Activated CD4-positive, alpha-beta T cell treated with anti-CD3 and anti-CD28 coated beads, Interleukin-2, amount 50 U/mL, for 16 hours (primary cell): ENCODE measurements around the gene MRPS27.

ENCODE experiments used
- DNase-seq: peaks from one replicate; pipeline ENCODE4 v3.0.0-alpha.2; 2020

The MRPS27 gene

DNA sequence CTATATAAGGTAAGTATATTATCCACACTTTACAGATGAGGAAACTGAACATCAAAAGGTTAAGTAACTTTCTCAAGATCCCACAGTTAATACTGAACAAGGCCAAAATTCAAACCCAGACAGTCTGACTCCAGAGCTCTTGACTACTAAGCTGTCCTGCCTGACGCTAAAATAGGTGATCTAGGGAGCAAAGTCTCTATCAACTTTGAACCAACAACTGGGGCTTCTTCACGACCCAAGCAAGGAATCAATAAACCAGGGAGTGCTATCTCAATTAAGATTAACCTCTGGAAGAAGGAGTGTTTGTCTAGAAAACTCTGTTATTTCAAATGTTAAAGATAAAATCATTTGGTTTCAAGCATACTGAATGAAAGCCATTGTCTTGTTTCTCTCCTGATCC is 64.4 kb downstream of the MRPS27 start:
- DNase-seq = no peak

DNA sequence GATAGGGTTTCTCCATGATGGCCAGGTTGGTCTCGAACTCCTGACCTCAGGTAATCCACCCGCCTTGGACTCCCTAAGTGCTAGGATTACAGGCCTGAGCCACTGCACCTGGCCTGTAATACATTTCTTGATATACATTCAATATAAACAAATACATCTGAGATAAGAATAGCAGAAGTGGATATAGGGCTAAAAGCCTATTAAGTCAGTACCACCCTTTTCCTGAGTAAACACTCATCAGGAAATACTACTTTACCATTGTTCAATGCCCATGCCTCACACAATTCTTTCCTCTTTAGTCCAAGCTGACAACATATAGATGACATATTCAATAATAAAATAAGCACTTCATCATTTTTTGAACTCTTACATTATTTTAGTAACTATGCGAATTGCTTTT is 64.8 kb downstream of the MRPS27 start:
- no peak for DNase-seq

DNA sequence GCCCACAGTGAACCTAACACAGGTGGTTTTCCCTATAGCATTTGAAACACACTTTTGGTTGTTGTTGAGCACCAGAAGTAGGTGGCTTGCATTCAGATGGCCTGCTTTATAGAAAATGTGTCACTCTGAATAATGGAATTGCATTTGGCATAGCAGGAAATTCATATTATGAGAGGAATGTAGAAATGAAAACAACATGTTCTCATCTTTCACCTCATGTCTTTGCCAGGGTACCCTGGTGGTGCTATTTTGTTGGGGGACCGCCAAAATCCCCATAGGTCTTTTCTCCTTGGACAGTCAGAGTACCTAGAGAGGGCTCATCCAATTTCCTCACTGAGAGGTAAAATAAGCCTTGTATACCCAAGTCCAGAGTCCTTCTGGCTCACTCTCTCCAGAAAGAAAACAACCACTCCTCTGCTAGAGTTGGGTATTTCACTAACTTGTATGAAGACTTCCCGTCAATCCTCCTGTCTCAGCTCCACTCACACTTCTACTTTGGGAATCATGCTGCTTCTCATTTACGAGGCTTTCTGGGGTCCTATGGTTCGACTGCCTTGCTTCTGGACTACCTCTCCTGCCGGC is 67.4 kb downstream of the MRPS27 start:
- no peak for DNase-seq

DNA sequence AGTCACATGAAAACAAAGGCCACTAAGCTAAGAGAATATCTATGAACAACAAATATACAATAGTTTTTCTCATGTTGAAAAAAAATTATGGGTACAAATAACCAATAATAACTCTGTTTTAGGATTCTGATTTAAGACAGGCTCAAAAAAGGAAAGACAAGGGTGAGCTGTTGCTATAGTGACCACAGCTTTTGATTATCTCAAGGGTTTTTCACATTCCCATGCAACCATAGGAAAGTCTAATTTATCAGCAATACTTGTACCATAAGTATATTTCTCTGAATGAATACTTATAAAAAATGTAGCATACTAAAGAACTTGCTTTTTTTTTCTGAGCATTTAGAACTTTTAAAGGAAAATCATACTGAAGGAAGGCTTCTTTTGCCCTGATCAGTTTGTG is 68.0 kb downstream of the MRPS27 start:
- DNase-seq = no peak

DNA sequence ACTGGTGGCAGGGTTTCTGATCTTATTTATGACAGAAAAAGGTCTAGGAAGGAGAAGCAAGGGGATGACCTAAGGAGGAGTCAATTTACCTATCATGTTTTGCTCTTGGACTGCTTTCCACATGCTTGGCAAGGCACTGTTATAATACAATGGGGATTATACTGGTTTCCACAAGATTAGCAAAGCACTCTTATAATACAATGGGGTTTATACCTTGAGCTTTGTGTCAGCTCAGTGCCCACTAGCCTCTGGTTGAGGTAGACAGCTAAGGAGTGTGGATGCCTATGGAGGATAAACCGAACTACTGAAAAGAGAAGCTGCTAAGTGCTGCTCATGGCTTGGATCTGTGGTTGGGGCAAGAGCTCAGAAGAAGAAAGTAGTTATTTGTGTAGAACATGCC is 68.7 kb downstream of the MRPS27 start:
- no peak for DNase-seq

DNA sequence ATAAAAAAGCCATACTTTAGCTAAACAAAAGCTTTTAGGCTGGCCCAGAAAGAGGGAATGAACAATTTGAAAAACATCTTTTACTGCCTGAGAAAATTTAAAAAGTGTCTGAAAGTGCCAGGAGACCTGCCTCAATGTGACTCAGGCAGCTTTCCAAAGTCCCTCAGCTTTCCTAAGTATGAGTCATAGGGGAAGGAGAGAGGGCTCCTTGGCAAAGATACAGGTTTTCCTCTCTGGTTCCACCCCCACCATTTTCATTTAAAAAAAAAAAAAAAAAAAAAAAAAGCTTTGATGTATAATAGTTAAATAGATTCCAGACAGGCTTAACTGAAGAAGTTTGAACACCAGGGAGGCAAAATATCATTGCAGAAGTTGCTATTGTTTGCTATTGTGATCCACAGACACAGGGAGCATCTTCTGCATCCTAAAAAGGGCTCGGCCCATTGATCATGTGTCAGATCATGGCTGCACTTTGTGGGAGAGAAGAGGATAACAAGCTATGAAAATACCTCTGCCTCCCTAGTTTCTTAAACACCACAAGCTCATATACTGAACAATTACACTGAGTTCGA is 71.5 kb downstream of the MRPS27 start:
- no peak for DNase-seq

DNA sequence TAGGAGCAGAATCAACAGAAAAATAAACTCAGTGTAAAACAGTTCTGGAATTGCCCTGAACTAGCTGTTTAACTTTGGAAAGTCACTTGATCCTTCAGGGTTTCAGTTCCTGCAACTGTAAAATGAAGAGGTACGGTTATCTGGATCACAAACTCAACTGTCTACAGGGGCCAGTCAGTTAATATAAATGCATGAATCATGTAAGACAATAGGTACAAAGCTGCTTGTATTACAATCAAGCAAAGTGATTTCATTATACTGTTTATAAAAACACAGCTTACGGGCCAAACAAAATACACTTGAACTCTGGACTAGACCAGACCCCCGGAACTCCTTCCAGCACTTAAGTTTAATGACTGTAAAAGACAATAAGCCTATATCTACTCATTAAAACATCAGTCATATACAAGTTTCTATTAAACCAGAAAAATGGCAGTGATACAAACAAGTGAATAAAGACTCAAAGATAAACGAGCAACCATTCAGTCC is 73.0 kb downstream of the MRPS27 start:
- DNase-seq = no peak

DNA sequence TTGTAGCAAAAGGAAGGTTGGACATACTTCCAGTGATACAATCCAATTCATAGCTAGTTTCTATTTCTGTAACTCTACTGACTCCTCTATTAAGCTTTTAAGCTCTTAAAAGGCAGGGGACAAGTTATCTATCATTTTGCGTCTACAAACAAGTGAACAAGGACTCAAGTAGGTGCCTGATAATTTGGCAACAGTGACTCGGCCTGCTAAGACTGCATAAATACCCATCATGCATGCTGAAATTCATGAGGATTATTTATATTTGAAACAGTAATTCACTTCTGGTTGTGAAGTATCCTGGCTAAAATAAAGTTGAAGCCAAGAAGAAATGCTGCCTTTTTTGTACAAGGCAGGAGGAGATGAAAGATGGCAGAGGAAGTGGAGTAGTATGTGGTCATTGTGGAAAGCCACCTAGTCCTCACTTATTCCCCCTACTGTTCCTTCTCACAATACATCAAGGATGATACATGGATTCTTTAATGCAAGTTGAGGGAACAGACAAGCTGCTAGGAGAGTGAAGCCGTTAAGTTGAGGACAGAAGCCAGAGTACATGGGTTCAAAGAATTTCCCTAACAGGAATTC is 74.0 kb downstream of the MRPS27 start:
- peak; percentile 19 for DNase-seq

DNA sequence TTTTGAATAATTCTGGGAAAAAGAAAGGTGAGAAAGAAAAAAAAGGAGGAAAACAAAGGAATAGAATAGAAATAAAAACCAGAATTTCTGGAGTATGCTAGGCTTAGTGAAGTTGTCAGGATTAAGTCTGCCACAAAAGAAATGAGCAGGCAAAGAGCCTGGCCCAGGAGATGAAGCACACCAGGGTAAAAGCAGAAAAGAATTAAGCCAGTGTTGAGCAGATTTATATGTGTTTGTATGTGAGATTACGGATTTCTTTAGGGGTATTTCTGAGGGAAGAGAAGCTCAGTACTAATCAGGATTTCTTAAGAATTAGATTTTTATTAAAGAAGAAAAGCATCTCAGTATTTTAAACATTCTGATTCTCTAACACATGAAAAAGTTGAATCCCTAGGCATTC is 74.5 kb downstream of the MRPS27 start:
- DNase-seq = no peak

DNA sequence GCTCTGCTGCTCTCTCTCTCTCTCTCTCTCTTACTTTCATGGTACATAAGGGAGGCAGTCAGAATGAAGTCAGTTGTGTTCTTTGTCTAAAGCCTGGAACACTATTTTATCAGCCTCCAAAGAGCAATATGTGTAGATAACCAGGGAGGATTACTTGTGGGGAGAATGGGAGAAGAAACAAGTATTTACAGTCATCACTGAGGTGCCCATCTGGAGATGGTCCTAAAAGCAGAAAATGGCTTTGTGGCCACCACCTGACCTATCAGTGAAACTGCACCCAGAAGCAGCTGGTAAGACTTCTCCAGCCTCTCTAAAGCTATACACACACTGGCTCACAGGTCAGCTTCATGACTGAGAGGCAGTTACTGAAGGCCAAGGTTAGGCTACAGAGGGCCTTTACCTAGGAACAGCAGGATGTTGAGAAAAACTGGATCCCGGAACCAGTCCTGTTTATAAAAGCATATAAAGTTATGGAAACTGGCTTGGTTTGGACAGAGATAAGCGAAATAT is 75.1 kb downstream of the MRPS27 start:
- DNase-seq = peak; percentile 30

DNA sequence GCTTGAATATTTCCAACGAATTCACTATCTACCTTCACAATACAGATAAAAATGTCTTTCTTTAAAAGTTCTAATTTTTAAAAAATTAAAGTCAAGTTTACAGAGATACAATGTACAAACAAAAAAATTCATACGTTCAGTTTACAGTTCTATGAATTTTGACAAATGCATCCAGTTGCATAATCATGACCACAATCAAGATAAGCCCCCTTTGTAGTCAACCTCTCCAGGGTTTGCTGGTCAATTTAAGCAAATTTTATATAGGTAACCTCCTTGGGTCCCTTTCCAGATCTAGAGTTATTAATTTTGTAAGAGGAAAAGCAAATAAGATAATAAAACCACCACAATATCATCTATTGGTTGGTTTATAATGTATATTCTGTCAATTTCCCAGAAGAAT is 76.3 kb downstream of the MRPS27 start:
- DNase-seq = no peak

DNA sequence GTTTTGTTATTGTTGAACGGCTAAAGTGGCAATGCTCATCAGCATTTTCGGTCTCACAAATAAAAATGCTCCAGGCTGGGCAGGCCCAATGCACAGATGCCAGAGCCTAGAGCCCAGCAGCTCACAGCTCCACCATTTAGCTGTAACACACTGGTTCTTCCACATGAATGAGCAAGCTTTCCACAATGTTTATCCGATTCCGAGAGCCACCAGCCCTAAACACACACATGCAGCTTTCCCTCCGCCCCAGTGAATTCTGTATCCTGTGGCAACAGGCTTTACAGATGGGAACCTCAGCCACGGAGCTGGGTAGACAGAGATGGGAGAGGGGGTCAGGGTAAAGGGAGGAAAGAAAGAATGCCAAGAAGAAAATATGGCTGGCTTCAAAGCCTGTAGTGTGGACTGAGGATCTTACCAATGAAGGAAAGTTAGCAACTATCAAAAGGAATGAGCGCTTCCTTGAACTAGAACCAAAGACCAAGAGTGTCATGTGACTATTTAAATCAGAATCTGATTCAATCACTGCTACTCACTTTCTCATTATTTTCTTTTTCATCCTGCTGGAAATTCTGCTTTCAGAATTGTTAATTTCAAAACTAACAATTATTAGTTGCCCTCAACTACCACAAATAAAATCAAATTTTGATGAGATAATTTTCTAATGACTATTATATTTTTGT is 77.1 kb downstream of the MRPS27 start:
- DNase-seq = no peak

DNA sequence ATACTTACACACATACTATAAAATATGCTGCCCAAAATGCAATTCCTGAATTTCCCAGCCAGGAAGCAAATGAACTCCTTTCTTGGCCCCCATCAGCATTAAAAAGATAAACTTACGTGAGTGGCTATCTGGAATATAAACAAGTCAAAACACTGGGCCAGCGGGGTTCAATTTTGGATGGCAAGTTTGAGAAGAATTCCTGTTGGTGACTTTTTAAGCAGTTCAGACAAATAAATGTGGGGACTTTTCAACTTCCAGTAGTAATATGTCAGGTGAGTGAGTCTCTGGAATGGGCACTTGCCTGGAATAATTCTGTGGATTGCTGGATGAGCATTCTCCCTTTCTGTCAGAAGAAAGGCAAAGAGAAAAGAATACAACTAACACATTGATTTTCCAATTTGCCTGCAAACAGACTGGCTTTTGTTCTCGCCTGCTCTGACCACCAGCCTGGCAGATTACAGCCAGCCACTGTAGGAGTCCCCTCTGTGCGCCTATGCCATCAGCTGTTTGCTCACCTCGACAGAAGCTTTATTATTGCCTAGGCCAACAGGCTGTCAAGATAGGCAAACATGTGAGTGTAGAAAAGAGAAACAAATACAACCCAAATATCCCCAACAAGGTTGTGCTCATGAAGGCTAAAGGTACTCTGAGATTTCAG is 78.6 kb downstream of the MRPS27 start:
- DNase-seq = no peak

DNA sequence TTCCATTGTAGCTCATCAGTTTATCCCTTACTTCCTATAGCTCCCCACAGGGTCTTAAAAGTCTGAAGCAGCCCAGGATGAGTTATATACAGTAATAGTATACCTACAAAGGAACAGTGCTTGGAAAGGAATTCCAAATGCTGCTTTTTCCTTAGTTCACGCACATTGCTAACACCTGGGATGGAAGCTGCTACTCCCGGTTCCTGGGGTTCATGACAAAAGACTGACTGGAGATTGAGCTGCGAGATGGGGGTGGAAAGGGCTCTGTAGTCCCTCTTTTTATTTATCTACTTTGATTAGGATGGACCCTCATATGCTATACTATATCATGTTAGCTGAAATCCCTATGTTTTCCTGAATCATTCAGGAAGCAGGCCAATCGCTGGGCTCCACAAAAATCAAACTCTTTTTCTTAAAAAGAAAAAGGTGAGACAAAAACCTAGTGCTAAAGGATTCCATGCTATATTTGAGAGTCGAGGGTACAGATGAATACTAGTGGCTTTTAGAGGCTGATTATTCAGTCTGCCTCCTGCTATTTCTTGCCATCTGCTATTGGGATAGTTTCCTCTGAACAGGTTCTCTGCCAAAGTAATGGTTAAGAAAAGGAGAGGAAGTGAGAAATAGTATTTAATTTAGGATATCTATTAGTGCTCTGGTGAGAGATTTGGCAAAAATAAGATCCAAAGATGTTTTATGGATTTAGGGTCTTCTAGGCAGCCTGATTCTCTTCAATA is 81.2 kb downstream of the MRPS27 start:
- DNase-seq = no peak

DNA sequence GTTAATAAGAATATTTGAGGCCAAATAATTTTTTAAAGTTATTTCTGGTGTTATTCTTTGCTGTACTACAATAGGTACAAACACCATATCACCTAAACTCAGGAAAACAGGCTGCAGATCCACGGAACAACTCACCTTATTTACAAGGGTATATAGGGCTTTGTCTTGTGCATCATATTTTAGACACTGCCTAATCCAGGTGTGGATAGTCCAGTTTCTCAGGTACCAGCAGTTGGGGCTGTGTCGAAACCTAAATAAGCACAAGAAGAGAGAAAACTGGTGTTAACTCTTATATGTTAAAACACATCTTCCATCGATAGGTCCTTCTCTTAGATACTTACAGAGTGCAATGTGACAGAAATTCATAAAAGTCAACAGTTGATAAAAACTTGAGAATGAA is 82.2 kb downstream of the MRPS27 start:
- DNase-seq = no peak

DNA sequence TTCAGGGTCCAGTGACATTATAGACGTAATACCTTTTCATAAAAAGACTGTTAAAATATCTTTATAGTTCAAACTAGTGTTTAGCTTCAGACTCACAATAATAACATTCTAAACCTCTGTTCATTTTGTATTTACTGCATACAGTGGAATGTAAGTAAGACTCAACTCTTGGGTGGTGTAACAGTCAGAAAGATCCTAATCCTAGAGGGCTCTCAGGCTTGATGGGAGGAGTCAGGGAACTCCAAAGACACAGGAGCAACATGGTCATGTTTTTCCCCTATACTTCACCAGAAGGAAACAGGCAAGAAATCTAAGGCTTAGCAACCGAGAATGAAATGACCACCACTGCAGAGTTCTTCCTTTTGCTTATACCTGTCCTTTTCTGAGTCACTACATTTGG is 82.6 kb downstream of the MRPS27 start:
- no peak for DNase-seq

DNA sequence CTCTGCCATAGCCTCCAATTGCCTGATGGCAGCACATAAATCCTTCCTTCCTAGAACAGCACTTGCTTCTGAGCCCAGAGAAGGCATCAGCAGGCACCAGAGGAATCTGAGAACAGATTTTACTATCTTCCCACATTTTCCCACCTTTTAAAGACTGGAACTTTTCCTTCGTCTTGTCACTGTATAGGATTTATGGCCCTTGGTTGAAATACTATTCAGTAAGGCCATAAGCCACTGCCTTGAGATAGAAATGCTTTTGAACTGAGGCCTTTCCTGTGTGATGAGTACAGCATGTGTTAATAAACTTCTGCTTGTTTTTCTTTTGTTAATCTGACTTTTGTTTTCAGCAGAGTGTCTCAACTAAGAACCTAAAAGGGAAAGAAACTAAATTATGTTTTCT is 84.3 kb downstream of the MRPS27 start:
- DNase-seq = no peak

DNA sequence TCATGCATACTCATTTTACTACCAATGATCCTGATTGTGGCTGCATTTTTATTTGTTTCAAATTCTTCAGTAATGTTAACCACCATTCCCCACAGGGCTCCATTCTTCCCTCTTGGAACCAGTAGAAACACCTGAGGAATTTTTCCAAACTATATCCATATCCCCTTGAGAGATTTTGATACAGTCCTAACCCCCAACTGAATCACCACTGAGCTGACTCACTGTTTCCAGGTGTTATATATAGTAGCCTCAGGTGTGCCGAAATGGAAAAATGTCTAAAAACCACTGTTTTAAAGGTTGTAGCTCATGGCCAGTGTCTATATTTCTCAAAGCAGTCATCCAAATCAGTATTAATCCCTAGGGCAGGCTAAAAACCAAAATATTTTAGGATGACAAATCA is 85.2 kb downstream of the MRPS27 start:
- peak; percentile 8 for DNase-seq

DNA sequence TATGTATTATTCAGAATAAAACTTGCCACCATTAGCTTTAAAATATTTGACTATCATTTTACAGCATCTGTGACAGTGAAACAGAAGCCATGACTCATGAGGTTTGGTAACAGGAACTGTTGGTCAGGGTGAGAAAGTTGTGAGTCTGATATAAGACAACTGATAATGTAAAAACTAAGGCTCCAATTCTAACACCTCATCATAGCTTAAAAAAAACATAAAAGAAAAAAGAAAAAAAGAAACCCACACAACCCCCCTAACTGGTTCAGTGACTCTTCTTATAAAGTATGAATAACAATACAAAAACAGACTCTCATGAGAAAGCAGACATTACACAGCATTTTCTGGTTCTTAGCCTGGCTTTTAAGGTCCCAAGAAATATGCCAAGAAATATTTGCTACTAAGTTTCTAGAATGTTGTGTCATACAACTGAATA is 85.8 kb downstream of the MRPS27 start:
- peak; percentile 83 for DNase-seq

DNA sequence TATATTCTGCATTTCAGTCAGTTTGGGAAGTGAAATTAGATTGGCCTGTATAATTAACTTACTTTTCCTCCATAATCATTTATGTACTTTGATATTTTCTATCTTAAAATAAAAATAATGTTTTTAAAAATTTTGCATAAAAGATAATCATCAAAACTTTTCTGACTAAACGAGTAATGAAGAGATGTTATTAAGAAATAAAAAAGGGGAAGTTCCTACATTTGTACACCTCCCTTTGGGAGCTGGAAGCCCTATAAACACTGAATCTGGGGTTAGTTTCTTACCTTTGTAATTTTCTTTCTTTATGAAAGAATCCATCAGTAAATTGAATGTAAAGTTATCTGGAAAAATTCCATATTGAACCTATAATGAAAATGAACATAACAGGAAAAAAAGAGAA is 86.2 kb downstream of the MRPS27 start:
- no peak for DNase-seq

DNA sequence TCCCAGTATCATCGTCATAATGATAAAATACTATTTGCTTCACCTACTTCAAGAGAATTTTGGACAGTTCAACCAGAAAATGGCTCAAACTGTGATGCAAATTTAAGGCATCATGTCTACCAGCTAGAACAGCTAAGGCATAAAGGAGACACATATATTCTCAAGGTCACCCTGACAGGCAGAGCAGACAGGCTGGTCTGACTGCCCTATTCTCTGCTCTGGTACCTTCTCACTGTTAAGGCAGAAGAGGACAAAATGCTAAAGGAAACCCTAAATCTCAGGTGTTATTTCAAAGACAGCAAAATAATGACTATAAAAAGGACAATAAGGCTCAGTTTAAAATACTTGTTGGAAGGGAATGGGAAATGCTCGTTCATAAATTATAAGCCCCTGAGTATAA is 87.2 kb downstream of the MRPS27 start:
- no peak for DNase-seq

DNA sequence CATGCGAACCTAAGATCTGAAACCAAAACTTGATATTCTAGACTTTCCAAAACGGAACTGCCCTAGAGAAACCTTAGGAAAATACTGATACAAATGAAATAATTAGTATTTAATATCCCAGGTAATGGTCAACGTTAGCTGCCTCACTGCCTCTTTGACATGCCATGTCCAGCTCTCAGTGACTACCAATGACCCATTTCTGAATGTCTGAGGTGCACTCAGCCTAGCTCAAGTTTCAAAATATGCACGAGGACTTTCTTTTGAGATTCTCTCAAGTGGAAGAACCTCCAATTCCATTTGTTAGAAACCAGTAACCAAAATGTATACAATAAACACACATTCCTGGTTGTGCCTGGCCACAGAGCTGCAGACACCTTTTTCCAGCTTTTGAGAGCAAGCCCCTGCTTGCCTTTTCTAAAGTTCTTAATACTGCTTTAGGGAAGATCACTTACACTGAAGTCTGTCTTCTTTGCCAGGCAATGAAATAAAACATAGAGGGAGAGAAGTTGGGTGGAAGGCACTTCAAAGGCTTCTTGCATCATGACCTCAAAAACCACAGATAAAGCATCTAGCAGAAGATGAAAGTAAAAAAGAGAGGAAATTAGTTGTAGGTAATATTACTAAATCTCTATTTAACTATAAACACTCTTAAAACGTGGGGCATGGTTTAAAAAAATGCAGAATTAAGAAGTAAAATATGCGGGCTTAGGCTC is 87.9 kb downstream of the MRPS27 start:
- DNase-seq = peak; percentile 58
